GM18499 (cell line): ENCODE results near the gene ATP8B3.

ENCODE experiments used
- ATAC-seq: cut with Tn5 transposase; IDR thresholded peaks from one replicate; pipeline ENCODE4 v1.9.1; 2021; ENCODE audit warnings: moderate number of reproducible peaks; ENCODE audit not compliant: insufficient read depth, unreplicated experiment

Gene ATP8B3

DNA sequence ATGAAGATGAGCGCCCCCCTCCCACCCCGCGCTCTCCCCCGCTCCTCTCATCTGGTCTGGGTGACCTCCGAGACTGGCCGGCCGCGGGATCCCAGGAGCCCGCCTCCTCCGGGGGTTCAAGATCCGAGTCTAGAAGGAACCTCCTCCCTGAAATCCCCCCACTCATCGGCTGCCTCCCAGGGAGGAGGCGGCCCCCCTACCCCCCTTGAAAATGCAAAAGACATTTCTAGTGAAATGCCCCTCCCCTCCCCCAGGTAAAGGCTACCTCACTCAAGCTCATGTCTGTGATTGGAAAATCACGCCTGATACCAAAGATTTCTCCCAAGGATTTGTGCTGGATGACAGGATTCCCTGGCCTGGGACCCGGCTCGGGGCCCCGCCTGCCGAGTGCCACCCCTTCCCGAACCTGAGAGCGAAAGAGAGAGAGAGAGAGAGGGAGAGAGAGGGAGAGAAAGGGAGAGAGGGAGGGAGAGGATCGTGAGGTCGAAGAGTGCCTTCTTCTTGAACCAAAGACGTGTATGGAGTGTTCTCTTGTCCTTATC lies 35.4 kb downstream of the ATP8B3 start:
- ATAC-seq, result no peak

DNA sequence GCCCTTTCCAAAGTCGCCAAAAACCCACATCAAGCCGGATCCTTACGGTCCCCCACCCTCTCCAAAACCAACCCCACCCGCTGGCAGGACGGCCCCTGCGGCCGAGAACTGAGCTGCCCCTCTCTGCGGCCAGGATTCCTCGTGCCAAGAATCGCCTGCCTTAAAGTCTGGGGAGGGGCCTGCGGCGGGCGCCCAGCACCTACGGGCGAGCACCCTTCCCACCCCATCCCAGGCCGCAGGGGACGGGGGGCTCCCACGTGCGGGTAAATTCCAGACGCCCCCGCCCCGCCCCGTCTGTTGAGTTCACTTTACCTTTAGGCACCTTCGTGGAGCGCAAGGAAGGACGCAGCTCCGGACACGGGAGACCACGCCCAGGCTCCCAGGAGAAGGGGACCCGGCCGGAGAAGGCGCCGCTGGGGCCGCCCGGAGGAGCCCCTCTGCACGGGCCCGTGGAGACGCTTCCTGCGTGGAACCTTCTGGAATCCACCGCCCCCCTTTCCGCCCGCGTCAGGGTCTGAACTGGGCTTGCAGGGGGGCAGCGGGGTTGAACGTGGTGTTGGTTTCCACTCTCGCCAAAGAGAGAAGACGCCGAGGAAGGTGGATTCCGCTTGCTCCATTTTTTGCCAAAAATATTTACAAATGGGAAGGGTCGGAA lies 36.0 kb downstream of the ATP8B3 start:
- no peak for ATAC-seq

- no peak for ATAC-seq
These were observed 36.9 kb downstream of the ATP8B3 start for GRCh38 chr19:1774989-1775772.

- no peak for ATAC-seq
These were observed 38.9 kb downstream of the ATP8B3 start for GRCh38 chr19:1773184-1773583.

DNA sequence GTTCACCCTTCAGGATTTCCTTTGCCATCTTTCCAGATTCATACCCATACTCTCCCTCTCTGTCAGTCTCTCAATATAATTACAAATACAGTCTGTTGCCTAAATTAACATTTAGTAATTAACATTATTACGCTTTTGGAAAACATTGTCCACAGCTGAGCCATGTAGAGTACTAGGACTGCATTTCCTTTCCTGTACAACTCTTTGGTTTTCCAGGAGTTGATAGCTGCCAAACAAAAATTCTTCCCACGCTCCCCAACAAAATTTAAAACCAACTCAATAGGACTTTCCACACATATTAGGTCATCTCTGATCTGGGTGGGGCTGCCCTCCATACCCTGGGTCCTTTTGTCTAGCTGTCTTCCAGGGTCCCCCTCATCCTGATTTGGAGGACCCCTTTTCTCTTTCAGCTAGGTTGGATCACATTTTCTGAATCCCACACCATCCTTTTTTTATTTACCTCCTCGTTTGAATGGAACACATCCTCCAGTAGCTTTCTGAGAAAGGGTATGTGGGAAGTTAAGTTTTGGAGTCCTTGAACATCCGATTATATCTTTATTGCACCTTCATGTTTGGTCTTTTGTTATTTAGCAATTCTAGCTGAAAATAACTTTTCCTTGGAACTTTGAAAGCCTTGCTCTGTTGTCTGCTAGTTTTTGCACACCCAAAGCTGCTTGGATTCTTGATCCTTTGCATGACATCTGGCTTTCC lies 41.1 kb downstream of the ATP8B3 start:
- no peak for ATAC-seq

DNA sequence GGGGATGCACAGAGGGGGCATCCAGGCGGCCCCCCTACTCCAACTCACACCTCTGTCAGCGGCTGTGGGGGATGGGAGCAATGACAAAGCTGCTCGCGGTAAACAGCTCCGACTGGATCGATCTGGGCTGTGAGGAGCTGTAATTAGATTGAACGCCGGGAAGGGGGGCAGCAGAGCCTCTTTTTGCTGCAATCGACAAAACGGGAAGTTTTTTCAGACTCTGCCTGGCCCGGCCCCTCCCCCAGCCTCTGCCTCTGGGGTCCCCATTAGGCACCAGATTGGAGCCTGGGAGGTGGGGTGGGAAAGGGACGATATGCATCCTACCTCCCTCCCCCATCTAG lies 42.5 kb downstream of the ATP8B3 start:
- no peak for ATAC-seq

GRCh38 chr19:1768918-1769644 lies 43.0 kb downstream of the ATP8B3 start:
- no peak for ATAC-seq

DNA sequence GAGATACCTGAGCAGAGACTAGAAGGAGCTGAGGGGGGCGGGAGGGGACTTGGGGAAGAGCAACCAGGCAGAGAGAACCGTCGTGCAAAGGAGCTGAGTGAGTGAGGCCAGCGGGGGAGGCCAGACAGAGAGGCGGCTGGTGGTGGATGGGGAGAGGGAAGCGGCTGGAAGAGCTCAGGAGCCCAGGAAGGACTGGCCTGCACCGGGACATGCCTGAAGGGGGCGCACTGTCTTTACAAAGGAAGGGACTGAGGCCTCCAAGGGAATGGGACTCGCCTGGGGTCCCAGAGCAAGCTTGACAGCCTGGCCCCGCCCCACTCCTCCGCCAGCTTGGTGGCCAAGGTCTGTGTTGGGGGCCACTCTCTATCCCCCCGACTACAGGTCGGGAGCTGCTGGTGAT lies 43.8 kb downstream of the ATP8B3 start:
- no peak for ATAC-seq

- ATAC-seq, result no peak
These were observed 44.6 kb downstream of the ATP8B3 start for GRCh38 chr19:1767464-1767933.

GRCh38 chr19:1766800-1767352 lies 45.2 kb downstream of the ATP8B3 start:
- ATAC-seq, result no peak

DNA sequence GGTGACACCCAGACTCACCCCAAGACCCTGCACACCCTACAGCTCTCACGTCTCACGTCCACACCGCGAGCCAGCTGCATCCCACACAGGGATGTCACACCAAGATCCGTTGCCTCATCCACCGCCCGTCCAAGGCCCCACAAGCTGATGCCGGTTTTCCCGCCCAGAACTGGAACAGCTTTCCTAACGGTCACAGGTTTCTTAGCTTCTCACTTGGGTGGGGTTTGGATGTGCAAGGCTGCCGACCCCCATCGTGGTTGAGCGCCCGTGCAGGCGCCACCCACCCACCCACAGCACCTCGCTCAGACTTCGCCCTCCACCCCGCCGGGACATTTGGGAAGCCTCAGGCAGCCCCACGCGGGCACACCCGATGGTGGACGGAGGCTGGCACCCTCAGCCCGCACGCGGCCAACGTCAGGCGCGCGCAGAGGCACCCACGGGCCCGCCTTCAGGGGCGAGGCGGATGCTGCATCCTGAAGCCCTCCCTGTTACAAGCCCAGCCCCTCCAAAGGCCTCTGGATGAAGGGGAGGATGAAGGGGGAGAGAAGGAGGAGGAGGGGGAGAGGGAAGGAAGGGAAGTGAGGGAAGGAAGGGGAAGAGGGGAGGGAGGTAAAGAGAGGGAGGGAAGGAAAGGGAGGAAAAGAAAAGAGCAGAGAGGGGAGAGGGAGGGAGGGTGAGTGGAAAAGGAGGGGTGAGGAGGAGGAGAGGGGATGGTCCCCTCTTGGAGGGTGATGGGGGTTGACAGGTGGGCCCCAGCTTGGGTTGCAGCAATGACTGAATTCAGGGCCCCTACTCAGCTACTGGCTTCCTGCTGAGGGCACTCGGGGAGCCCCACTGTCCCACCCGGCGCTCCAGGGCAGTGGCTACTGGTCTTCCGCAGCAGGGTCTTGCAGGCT lies 45.9 kb downstream of the ATP8B3 start:
- ATAC-seq, result no peak

GRCh38 chr19:1765232-1765903 lies 46.7 kb downstream of the ATP8B3 start:
- ATAC-seq, result no peak

GRCh38 chr19:1764729-1765128 lies 47.3 kb downstream of the ATP8B3 start:
- no peak for ATAC-seq

GRCh38 chr19:1763648-1764639 lies 48.1 kb downstream of the ATP8B3 start:
- ATAC-seq, result no peak

DNA sequence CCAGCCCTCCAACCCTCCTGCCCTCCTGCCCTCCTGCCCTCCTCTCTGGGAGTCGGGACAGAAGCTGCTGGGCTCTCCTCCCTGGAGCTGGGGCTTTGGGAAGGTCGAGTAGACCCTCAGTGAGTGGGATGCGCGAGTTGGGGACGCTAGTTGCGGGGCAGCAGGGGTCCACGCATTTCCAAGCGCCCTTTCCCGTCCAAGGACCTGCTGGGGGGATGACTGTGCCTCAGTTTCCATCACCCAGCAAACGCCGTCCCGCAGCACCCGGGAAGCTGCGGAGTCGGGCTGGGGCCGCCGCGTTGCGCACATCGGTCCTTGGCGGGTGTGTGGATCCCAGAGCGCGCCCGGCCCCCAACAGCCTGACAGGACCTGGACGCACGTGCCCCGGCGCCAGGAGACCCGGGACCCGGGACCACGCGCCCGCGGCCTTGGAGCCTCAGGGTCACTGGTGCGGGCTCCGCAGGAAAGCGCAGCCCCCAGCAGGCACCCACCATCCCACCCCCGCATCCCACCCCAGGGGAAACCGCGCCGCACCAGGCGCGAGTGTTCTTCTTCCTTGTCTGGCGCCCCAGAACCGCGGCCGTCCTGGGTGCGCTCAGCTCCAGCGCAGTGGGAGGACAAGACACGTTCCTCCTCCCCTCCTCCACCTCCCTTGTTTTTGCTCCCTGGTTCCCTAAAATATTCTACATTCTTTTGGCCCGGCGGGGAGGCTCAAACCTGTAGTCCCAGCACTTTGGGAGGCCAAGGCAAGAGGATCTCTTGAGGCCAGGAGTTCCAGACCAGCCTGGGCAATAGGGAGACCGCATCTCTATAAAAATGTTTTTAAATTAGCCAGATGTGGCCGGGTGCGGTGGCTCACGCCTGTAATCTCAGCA lies 49.6 kb downstream of the ATP8B3 start:
- ATAC-seq, result no peak

GRCh38 chr19:1761528-1762242 lies 50.4 kb downstream of the ATP8B3 start:
- no peak for ATAC-seq
